H9 (cell line): Measurements from ENCODE around the gene LINGO1. TPM values are rescaled to one million over a fixed set of nuclear protein-coding genes. Genes with fewer than 3 reads are reported as not detected.

Experiments
- DNase-seq: peaks from one replicate; pipeline ENCODE4 v3.0.0-alpha.2; 2017
- H2AFZ ChIP-seq: one replicate; pipeline ENCODE4 v1.6.1; 2013; ENCODE audit warnings: mild to moderate bottlenecking, low read length, control low read depth, moderate library complexity
- H2AK5ac ChIP-seq: 2 replicates; pipeline ENCODE4 v1.6.1; 2013; ENCODE audit warnings: low read length, control low read depth, mixed read lengths; ENCODE audit not compliant: insufficient read length
- H2BK120ac ChIP-seq: one replicate; pipeline ENCODE4 v1.6.1; 2013; ENCODE audit warnings: low read depth, mild to moderate bottlenecking, low read length, control low read depth, inconsistent platforms; ENCODE audit not compliant: poor library complexity, severe bottlenecking
- H2BK12ac ChIP-seq: 2 replicates; pipeline ENCODE4 v1.6.1; 2013; ENCODE audit warnings: low read length, control low read depth, mixed read lengths, low read depth; ENCODE audit not compliant: insufficient read length
- H2BK15ac ChIP-seq: 2 replicates; pipeline ENCODE4 v1.6.1; 2013; ENCODE audit warnings: low read depth, low read length, control low read depth
- H2BK20ac ChIP-seq: one replicate; pipeline ENCODE4 v1.6.1; 2013; ENCODE audit warnings: low read depth, mild to moderate bottlenecking, low read length, control low read depth, inconsistent platforms; ENCODE audit not compliant: poor library complexity, severe bottlenecking
- H2BK5ac ChIP-seq: 2 replicates; pipeline ENCODE4 v1.6.1; 2013; ENCODE audit warnings: low read length, control low read depth, mixed read lengths; ENCODE audit not compliant: insufficient read length
- H3K14ac ChIP-seq: 2 replicates; pipeline ENCODE4 v1.6.1; 2013; ENCODE audit warnings: low read length, control low read depth; ENCODE audit not compliant: insufficient read depth
- H3K18ac ChIP-seq: 2 replicates; pipeline ENCODE4 v1.6.1; 2013; ENCODE audit warnings: low read depth, mild to moderate bottlenecking, mixed read lengths, low read length, control low read depth; ENCODE audit not compliant: insufficient read length
- H3K23ac ChIP-seq: 2 replicates; pipeline ENCODE4 v1.6.1; 2013; ENCODE audit warnings: low read length, control low read depth, mixed read lengths, low read depth; ENCODE audit not compliant: insufficient read length
- H3K23me2 ChIP-seq: 2 replicates; pipeline ENCODE4 v1.6.1; 2013; ENCODE audit warnings: low read depth, mild to moderate bottlenecking, mixed read lengths, low read length, control low read depth; ENCODE audit not compliant: insufficient read length, poor library complexity, severe bottlenecking
- H3K27ac ChIP-seq: 2 replicates; pipeline ENCODE4 v1.5.1; 2013; ENCODE audit warnings: low read length, control low read depth, mixed read lengths, low read depth; ENCODE audit not compliant: insufficient read length
- H3K27me3 ChIP-seq: 2 replicates; pipeline ENCODE4 v1.6.1; 2013; ENCODE audit warnings: low read length, control low read depth, inconsistent platforms; ENCODE audit not compliant: insufficient read depth
- H3K4ac ChIP-seq: 2 replicates; pipeline ENCODE4 v1.6.1; 2013; ENCODE audit warnings: low read depth, mild to moderate bottlenecking, control low read depth, inconsistent platforms, low read length, moderate library complexity
- H3K4me1 ChIP-seq: 2 replicates; pipeline ENCODE4 v1.6.1; 2013; ENCODE audit warnings: low read length, control low read depth, inconsistent platforms; ENCODE audit not compliant: insufficient read depth
- H3K4me2 ChIP-seq: 2 replicates; pipeline ENCODE4 v1.6.1; 2013; ENCODE audit warnings: low read length, control low read depth, mixed read lengths; ENCODE audit not compliant: insufficient read length, insufficient read depth
- H3K56ac ChIP-seq: 2 replicates; pipeline ENCODE4 v1.6.1; 2013; ENCODE audit warnings: low read depth, mild to moderate bottlenecking, mixed read lengths, low read length, control low read depth; ENCODE audit not compliant: insufficient read length
- H3K79me1 ChIP-seq: 2 replicates; pipeline ENCODE4 v1.6.1; 2013; ENCODE audit warnings: low read depth, mild to moderate bottlenecking, moderate library complexity, low read length, control low read depth, inconsistent platforms; ENCODE audit not compliant: insufficient read depth, poor library complexity, severe bottlenecking
- H3K79me2 ChIP-seq: 2 replicates; pipeline ENCODE4 v1.6.1; 2013; ENCODE audit warnings: low read length, control low read depth, inconsistent platforms; ENCODE audit not compliant: insufficient read depth
- H3K9ac ChIP-seq: 2 replicates; pipeline ENCODE4 v1.6.1; 2013; ENCODE audit warnings: low read length, control low read depth, mixed read lengths; ENCODE audit not compliant: insufficient read length; ENCODE audit errors: extremely low read depth
- H3K9me3 ChIP-seq: one replicate; pipeline ENCODE4 v1.6.1; 2013; ENCODE audit warnings: low read depth, low read length, inconsistent platforms; ENCODE audit not compliant: control insufficient read depth
- H3T11ph ChIP-seq: one replicate; pipeline ENCODE4 v1.6.1; 2013; ENCODE audit warnings: mild to moderate bottlenecking, low read length, control low read depth, inconsistent platforms
- H4K20me1 ChIP-seq: one replicate; pipeline ENCODE4 v1.6.1; 2013; ENCODE audit not compliant: control insufficient read depth, insufficient read length, insufficient read depth
- H4K5ac ChIP-seq: 2 replicates; pipeline ENCODE4 v1.6.1; 2013; ENCODE audit warnings: low read depth, mild to moderate bottlenecking, mixed read lengths, low read length, control low read depth; ENCODE audit not compliant: insufficient read length
- H4K8ac ChIP-seq: replicated peaks from 2 replicates; pipeline ENCODE4 v1.6.1; 2013; ENCODE audit warnings: low read length, control low read depth, mixed read lengths, low read depth; ENCODE audit not compliant: insufficient read length
- H4K91ac ChIP-seq: 2 replicates; pipeline ENCODE4 v1.6.1; 2013; ENCODE audit warnings: low read depth, mild to moderate bottlenecking, moderate library complexity, mixed read lengths, low read length, control low read depth; ENCODE audit not compliant: insufficient read length
- H3K27ac Mint-ChIP-seq, 3 experiments: 2 replicates in 2 of 3; 3 replicates in 1 of 3; pipeline ENCODE4 v1.8.0; 2020 to 2021; ENCODE audit warnings: mixed read lengths in 3 of 3, mild to moderate bottlenecking in 1 of 3, moderate library complexity in 1 of 3
- H3K27me3 Mint-ChIP-seq: 2 replicates; pipeline ENCODE4 v1.8.0; 2021; ENCODE audit warnings: low read depth, mild to moderate bottlenecking, moderate library complexity, mixed read lengths
- H3K36me3 Mint-ChIP-seq, 3 experiments: 2 replicates in 2 of 3; 3 replicates in 1 of 3; pipeline ENCODE4 v1.8.0; 2020 to 2021; ENCODE audit warnings: low read depth in 3 of 3, mixed read lengths in 3 of 3; ENCODE audit not compliant: insufficient read depth in 1 of 3
- H3K4me1 Mint-ChIP-seq, 2 experiments: 2 replicates each; pipeline ENCODE4 v1.8.0; 2020; ENCODE audit warnings: mixed read lengths in 2 of 2
- H3K4me3 Mint-ChIP-seq, 2 experiments: 2 replicates in 1 of 2; 3 replicates in 1 of 2; pipeline ENCODE4 v1.8.0; 2020 to 2021; ENCODE audit warnings: mild to moderate bottlenecking in 2 of 2, mixed read lengths in 2 of 2, moderate library complexity in 1 of 2
- H3K9me3 Mint-ChIP-seq, 2 experiments: 2 replicates in 1 of 2; 3 replicates in 1 of 2; pipeline ENCODE4 v1.8.0; 2020; ENCODE audit warnings: mild to moderate bottlenecking in 2 of 2, mixed read lengths in 2 of 2, moderate library complexity in 1 of 2
- WGBS: extraction: QIAGEN DNeasy Blood & Tissue Kit; methylation state at CpG from one replicate; pipeline ENCODE4 v1.1.7; 2013; ENCODE audit warnings: missing lambda C conversion rate, low lambda C conversion rate, mixed read lengths; ENCODE audit not compliant: insufficient read length; ENCODE audit errors: extremely low coverage; 5-methylcytosine and 5-hydroxymethylcytosine counted together
- long read RNA-seq: library from polyadenylated mRNA; unstranded; transcript quantifications from one replicate; pipeline ENCODE4 v2.0.0, GENCODE V29; 2020
- total RNA-seq: library from RNA; stranded (reverse); gene quantifications from 2 replicates; pipeline ENCODE4 v1.2.1, GENCODE V29; 2021
- TF ChIP-seq, protein P1 (sequence below): fragments of 200-600 bp; sonication (generic); conservative IDR thresholded peaks from 3 replicates; pipeline ENCODE4 v1.8.0; 2021; ENCODE audit warnings: antibody characterized with exemption, mild to moderate bottlenecking

Gene LINGO1, protein sequence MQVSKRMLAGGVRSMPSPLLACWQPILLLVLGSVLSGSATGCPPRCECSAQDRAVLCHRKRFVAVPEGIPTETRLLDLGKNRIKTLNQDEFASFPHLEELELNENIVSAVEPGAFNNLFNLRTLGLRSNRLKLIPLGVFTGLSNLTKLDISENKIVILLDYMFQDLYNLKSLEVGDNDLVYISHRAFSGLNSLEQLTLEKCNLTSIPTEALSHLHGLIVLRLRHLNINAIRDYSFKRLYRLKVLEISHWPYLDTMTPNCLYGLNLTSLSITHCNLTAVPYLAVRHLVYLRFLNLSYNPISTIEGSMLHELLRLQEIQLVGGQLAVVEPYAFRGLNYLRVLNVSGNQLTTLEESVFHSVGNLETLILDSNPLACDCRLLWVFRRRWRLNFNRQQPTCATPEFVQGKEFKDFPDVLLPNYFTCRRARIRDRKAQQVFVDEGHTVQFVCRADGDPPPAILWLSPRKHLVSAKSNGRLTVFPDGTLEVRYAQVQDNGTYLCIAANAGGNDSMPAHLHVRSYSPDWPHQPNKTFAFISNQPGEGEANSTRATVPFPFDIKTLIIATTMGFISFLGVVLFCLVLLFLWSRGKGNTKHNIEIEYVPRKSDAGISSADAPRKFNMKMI
- 41.6 and 42.6 TPM in 2 replicates for total RNA-seq
- long read RNA-seq, partial matches to known transcripts = 0 of 7 reads
- long read RNA-seq, other reads (novel, unspliced or antisense) = 7 of 7 reads

DNA sequence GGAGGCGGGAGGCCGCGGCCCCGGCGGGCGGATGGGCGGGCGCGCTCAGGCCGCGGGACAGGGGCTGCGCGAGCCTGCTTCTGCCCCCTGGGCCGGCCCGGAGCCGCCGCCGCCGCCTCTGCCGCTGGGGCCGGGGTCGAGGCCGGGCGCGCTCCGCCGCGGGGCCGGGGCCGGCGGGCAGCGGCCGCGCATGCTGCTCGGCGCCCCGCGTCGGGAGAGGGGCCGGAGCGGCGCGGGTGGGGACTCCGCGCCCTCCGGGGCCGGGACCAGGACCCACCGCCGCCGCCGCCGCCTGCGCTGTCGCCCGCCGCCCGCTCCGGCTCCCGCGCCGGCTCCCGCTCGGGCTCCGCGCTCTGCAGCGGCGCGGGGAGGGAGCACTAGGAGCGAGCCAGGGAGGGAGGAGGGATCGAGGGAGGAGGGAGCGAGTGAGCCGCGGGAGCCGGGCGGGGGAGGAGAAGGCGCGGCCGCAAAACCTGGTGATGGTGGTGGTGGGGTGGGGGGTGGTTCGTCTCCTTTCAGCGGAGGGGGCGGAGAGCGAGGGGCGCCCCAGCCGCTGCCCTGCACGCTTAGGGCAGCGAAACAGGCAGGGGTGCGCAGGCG is at the start of gene LINGO1:
Gene LINGO1, minus strand, starts transcription at position 379 of the 600 bp plus-strand sequence. CDS start 597 bp downstream, outside the sequence.
- peak within 1 kb of the TSS; percentile 43 for H3K9ac ChIP-seq
- H3K27ac Mint-ChIP-seq = peak within 1 kb of the TSS; percentile 94 to 98 (median 98)
- no peaks in the 10 kb centered on the region for H3K9me3 ChIP-seq
- no peaks in the 10 kb centered on the region for H4K20me1 ChIP-seq
- H3K27ac ChIP-seq = no peak within 1 kb of the TSS
- H4K5ac ChIP-seq = no peak within 1 kb of the TSS
- H3K23me2 ChIP-seq = peaks cover 14% of the 10 kb centered on the region
- peak within 1 kb of the TSS; percentile 49 for H3K18ac ChIP-seq
- no peak within 1 kb of the TSS for H3K4ac ChIP-seq
- H3K23ac ChIP-seq = no peak within 1 kb of the TSS
- H3K56ac ChIP-seq = no peak within 1 kb of the TSS
- peaks cover 5% of the 10 kb centered on the region; the same call in 1 of the 2 replicates for H3K79me2 ChIP-seq
- peak within 1 kb of the TSS; percentile 57 to 78 for H3K4me3 Mint-ChIP-seq
- no peak within 1 kb of the TSS for H2AFZ ChIP-seq
- H3T11ph ChIP-seq = no peak within 1 kb of the TSS
- peaks cover 14% of the 10 kb centered on the region for H3K4me1 ChIP-seq
- H3K79me1 ChIP-seq = no peaks in the 10 kb centered on the region
- H2BK20ac ChIP-seq = no peak within 1 kb of the TSS
- H2BK12ac ChIP-seq = no peak within 1 kb of the TSS
- H2BK120ac ChIP-seq = no peak within 1 kb of the TSS
- no peak within 1 kb of the TSS for H2BK5ac ChIP-seq
- peak within 1 kb of the TSS; percentile 81 for H3K4me2 ChIP-seq
- no peaks in the 10 kb centered on the region for H3K27me3 ChIP-seq
- H3K27me3 Mint-ChIP-seq = peaks cover 35% of the 10 kb centered on the region
- no peak within 1 kb of the TSS for H2BK15ac ChIP-seq
- TF ChIP-seq, protein P1, sequence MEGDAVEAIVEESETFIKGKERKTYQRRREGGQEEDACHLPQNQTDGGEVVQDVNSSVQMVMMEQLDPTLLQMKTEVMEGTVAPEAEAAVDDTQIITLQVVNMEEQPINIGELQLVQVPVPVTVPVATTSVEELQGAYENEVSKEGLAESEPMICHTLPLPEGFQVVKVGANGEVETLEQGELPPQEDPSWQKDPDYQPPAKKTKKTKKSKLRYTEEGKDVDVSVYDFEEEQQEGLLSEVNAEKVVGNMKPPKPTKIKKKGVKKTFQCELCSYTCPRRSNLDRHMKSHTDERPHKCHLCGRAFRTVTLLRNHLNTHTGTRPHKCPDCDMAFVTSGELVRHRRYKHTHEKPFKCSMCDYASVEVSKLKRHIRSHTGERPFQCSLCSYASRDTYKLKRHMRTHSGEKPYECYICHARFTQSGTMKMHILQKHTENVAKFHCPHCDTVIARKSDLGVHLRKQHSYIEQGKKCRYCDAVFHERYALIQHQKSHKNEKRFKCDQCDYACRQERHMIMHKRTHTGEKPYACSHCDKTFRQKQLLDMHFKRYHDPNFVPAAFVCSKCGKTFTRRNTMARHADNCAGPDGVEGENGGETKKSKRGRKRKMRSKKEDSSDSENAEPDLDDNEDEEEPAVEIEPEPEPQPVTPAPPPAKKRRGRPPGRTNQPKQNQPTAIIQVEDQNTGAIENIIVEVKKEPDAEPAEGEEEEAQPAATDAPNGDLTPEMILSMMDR = no peak
- H3K9me3 Mint-ChIP-seq = no peaks in the 10 kb centered on the region; a peak in 2 of 5 replicates
- no peak within 1 kb of the TSS for H4K91ac ChIP-seq
- H3K14ac ChIP-seq = peak within 1 kb of the TSS; percentile 37; the same call in 1 of the 2 replicates
- WGBS = no CpG with 5 or more reads among the region's 88 CpGs
- H3K36me3 Mint-ChIP-seq = peaks cover 0 to 6% (median 3%) of the 10 kb centered on the region in 3 experiments; a peak in 3 of 7 replicates
- H3K4me1 Mint-ChIP-seq = peaks cover 59% of the 10 kb centered on the region in 2 experiments
- no peak within 1 kb of the TSS for H2AK5ac ChIP-seq
- no peak within 1 kb of the TSS for H4K8ac ChIP-seq
- DNase-seq = no peak
